Activated CD4-positive, alpha-beta T cell treated with anti-CD3 and anti-CD28 coated beads, Interleukin-2, amount 50 U/mL, for 1 hour (primary cell): Measurements from ENCODE around the gene EPHA7.

Experiments
- DNase-seq: peaks from one replicate; pipeline ENCODE4 v3.0.0-alpha.2; 2020

Gene EPHA7

GRCh38 chr6:93235775-93236174 lies 183.6 kb downstream of the EPHA7 start:
- DNase-seq = no peak

GRCh38 chr6:93226822-93227221 lies 192.5 kb downstream of the EPHA7 start:
- DNase-seq = no peak

- no peak for DNase-seq
Measured at GRCh38 chr6:93222071-93222851, 197.1 kb downstream of the EPHA7 start.

GRCh38 chr6:93219447-93219846 lies 199.9 kb downstream of the EPHA7 start:
- no peak for DNase-seq

- no peak for DNase-seq
Measured at GRCh38 chr6:93218096-93218495, 201.3 kb downstream of the EPHA7 start.

GRCh38 chr6:93213028-93213427 lies 206.3 kb downstream of the EPHA7 start:
- no peak for DNase-seq

- no peak for DNase-seq
Measured at GRCh38 chr6:93210908-93211307, 208.5 kb downstream of the EPHA7 start.

GRCh38 chr6:93209358-93209757 lies 210.0 kb downstream of the EPHA7 start:
- no peak for DNase-seq

- no peak for DNase-seq
Measured at GRCh38 chr6:93196406-93196970, 222.9 kb downstream of the EPHA7 start.

- no peak for DNase-seq
Measured at GRCh38 chr6:93194480-93194879, 224.9 kb downstream of the EPHA7 start.

- DNase-seq = no peak
Measured at GRCh38 chr6:93193868-93194267, 225.5 kb downstream of the EPHA7 start.
